ENCODE measurements around the gene MAPK6.

Gene MAPK6

DNA sequence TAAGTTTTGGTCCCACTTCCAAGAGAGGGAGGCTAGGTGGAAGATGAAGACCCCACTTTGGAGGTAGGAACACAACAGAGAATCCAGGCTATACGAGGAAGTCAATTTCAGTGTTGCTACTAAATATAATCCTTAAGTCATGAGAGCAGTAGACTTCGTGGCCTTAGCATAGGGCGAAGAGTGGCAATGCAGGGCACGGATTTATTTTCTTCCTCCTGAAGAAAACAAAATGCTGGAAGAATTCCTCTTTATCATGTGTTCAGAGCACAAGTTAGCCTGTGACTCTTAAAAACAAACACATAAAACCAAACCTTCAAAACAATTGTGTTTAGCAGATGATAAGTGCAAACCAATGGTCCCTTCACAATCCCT, 74.1 kb downstream of the MAPK6 start:
- no peak for TF ChIP-seq SIN3A (IDR thresholded peaks at IDR 0.05; ENCODE audit: borderline replicate concordance, insufficient read depth, low read length)
- no peak for TF ChIP-seq TAF1 (IDR thresholded peaks at IDR 0.05; ENCODE audit: borderline replicate concordance, insufficient read depth, low read length)
- TF ChIP-seq, protein P1, sequence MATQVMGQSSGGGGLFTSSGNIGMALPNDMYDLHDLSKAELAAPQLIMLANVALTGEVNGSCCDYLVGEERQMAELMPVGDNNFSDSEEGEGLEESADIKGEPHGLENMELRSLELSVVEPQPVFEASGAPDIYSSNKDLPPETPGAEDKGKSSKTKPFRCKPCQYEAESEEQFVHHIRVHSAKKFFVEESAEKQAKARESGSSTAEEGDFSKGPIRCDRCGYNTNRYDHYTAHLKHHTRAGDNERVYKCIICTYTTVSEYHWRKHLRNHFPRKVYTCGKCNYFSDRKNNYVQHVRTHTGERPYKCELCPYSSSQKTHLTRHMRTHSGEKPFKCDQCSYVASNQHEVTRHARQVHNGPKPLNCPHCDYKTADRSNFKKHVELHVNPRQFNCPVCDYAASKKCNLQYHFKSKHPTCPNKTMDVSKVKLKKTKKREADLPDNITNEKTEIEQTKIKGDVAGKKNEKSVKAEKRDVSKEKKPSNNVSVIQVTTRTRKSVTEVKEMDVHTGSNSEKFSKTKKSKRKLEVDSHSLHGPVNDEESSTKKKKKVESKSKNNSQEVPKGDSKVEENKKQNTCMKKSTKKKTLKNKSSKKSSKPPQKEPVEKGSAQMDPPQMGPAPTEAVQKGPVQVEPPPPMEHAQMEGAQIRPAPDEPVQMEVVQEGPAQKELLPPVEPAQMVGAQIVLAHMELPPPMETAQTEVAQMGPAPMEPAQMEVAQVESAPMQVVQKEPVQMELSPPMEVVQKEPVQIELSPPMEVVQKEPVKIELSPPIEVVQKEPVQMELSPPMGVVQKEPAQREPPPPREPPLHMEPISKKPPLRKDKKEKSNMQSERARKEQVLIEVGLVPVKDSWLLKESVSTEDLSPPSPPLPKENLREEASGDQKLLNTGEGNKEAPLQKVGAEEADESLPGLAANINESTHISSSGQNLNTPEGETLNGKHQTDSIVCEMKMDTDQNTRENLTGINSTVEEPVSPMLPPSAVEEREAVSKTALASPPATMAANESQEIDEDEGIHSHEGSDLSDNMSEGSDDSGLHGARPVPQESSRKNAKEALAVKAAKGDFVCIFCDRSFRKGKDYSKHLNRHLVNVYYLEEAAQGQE (IDR thresholded peaks at IDR 0.05; ENCODE audit: insufficient read depth in 1 of 2, low read depth in 2 of 2, low read length in 2 of 2), result no peak

DNA sequence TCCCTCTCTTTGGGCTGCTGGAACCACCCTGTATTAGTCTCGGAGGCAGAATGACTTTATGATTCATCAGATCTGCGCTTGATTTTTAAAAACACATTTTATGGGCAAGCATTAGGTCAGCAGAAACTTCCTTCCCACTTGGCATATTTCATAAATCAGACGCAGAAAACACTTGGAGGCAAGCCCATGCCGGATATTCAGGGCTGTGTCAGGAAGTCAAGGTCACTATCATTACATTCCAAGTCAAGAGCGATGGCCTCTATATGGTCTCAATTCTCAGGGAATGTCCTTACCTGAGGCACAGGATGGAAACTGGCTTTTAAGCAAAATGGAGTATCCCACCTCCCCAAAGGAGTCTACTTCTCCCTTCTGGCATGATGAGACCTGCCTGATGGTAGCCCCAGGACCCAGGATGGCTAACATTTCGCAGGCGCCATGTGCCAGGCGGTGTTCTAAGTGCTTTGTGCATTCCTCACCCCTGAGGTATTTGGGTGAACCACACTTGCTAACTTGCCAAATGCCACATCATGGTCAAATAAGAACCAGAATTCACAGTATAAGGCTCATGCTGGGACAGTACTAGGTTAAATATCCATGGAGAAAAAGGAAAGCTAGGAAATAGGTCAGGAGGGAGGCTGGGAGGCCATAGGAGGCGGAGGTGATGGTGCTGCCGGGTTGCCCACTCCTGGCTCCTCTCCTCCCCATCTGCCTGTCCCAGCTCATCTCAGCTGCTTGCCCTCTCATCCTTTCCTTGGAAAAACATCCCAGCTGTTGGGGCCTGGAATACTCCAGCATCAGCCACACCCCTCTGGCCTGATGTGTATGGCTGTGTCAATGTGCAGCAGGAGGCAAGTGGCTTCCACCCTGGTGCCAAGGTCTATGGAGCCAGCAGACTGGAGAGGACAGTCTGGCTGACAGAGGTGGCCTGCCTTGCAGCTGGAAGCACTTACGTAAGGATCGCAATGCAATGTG, 74.8 kb downstream of the MAPK6 start:
- TF ChIP-seq, protein P1 (IDR thresholded peaks at IDR 0.05; ENCODE audit: insufficient read depth in 1 of 2, low read depth in 2 of 2, low read length in 2 of 2), result no peak
- TF ChIP-seq POLR2AphosphoS5 (IDR thresholded peaks at IDR 0.05; ENCODE audit: low read depth, low read length) (no peak), FOXP2 (optimal IDR thresholded peaks at IDR 0.05; ENCODE audit: borderline replicate concordance, extremely low read depth, extremely low read length, insufficient read depth) (no peak), TAF1 (IDR thresholded peaks at IDR 0.05; ENCODE audit: borderline replicate concordance, insufficient read depth, low read length) (peak; percentile 28; the same call in 1 of the 2 replicates), SIN3A (IDR thresholded peaks at IDR 0.05; ENCODE audit: borderline replicate concordance, insufficient read depth, low read length) (peak; percentile 41; the same call in 1 of the 2 replicates)

GRCh38 chr15:52094811-52095584, 76.0 kb downstream of the MAPK6 start:
- TF ChIP-seq, protein P1 (IDR thresholded peaks at IDR 0.05; ENCODE audit: insufficient read depth in 1 of 2, low read depth in 2 of 2, low read length in 2 of 2), result no peak
- no peak for TF ChIP-seq SIN3A (IDR thresholded peaks at IDR 0.05; ENCODE audit: borderline replicate concordance, insufficient read depth, low read length)
- TF ChIP-seq TAF1 (IDR thresholded peaks at IDR 0.05; ENCODE audit: borderline replicate concordance, insufficient read depth, low read length), result no peak
- no peak for TF ChIP-seq FOXP2 (optimal IDR thresholded peaks at IDR 0.05; ENCODE audit: borderline replicate concordance, extremely low read depth, extremely low read length, insufficient read depth)
- TF ChIP-seq POLR2AphosphoS5 (IDR thresholded peaks at IDR 0.05; ENCODE audit: low read depth, low read length), result no peak

- TF ChIP-seq SIN3A (IDR thresholded peaks at IDR 0.05; ENCODE audit: borderline replicate concordance, insufficient read depth, low read length), result no peak
- TF ChIP-seq, protein P1 (IDR thresholded peaks at IDR 0.05; ENCODE audit: insufficient read depth in 1 of 2, low read depth in 2 of 2, low read length in 2 of 2), result no peak
- no peak for TF ChIP-seq POLR2AphosphoS5 (IDR thresholded peaks at IDR 0.05; ENCODE audit: low read depth, low read length)
- TF ChIP-seq FOXP2 (optimal IDR thresholded peaks at IDR 0.05; ENCODE audit: borderline replicate concordance, extremely low read depth, extremely low read length, insufficient read depth), result no peak
- TF ChIP-seq TAF1 (IDR thresholded peaks at IDR 0.05; ENCODE audit: borderline replicate concordance, insufficient read depth, low read length), result no peak
Measured at GRCh38 chr15:52095597-52096262, 76.7 kb downstream of the MAPK6 start.

All from PFSK-1 (cell line).